KMS-11 (cell line): Measurements from ENCODE around the gene CASK.

Source experiments
- H2AFZ ChIP-seq: fragments of 200-600 bp; sonication (generic); 2 replicates; pipeline ENCODE4 v1.6.1; 2016; ENCODE audit warnings: antibody characterized with exemption, mixed run types, low read depth
- H3K27ac ChIP-seq: fragments of 200-600 bp; sonication (generic); 2 replicates; pipeline ENCODE4 v1.6.1; 2016; ENCODE audit warnings: mild to moderate bottlenecking, mixed run types
- H3K27me3 ChIP-seq: fragments of 200-600 bp; sonication (generic); 2 replicates; pipeline ENCODE4 v1.6.1; 2017; ENCODE audit warnings: mild to moderate bottlenecking, low read depth, mixed run types, moderate library complexity; ENCODE audit not compliant: insufficient read depth
- H3K36me3 ChIP-seq: fragments of 200-600 bp; sonication (generic); 2 replicates; pipeline ENCODE4 v1.6.1; 2017; ENCODE audit warnings: mild to moderate bottlenecking, mixed run types; ENCODE audit not compliant: insufficient read depth
- H3K4me1 ChIP-seq: fragments of 200-600 bp; sonication (generic); 2 replicates; pipeline ENCODE4 v1.6.1; 2016; ENCODE audit warnings: mild to moderate bottlenecking, low read depth, mixed run types; ENCODE audit not compliant: poor library complexity, severe bottlenecking
- H3K4me2 ChIP-seq: fragments of 200-600 bp; sonication (generic); 2 replicates; pipeline ENCODE4 v1.7.0; 2016; ENCODE audit warnings: mild to moderate bottlenecking, mixed run types
- H3K4me3 ChIP-seq: fragments of 200-600 bp; sonication (generic); IDR thresholded peaks from 2 replicates; pipeline ENCODE4 v1.6.1; 2017; ENCODE audit warnings: low read depth, low read length, mixed read lengths; ENCODE audit not compliant: insufficient read depth
- H3K79me2 ChIP-seq: fragments of 200-600 bp; sonication (generic); 2 replicates; pipeline ENCODE4 v1.6.1; 2016; ENCODE audit warnings: low read depth, mixed run types; ENCODE audit not compliant: insufficient read depth
- H3K9ac ChIP-seq: fragments of 200-600 bp; sonication (generic); 2 replicates; pipeline ENCODE4 v1.6.1; 2016; ENCODE audit warnings: mild to moderate bottlenecking, mixed run types
- H4K20me1 ChIP-seq: fragments of 200-600 bp; sonication (generic); 2 replicates; pipeline ENCODE4 v1.6.1; 2016; ENCODE audit warnings: mild to moderate bottlenecking, mixed run types; ENCODE audit not compliant: insufficient read depth
- CTCF ChIP-seq: fragments of 200-600 bp; sonication (generic); conservative IDR thresholded peaks from 2 replicates; pipeline ENCODE4 v1.6.1; 2017; ENCODE audit warnings: low read depth, mild to moderate bottlenecking, antibody characterized with exemption, low read length, moderate library complexity, mixed read lengths

The CASK gene

GRCh38 chrX:41667631-41668030 is 255.7 kb downstream of the CASK start:
- Histone ChIP-seq H4K20me1 (no peaks in the 10 kb centered on the region), H3K27me3 (no peaks in the 10 kb centered on the region), H3K4me3 (no peak overlapping the region), H3K79me2 (no peaks in the 10 kb centered on the region), H2AFZ (no peak overlapping the region), H3K4me2 (no peak overlapping the region), H3K4me1 (peaks cover 48% of the 10 kb centered on the region), H3K27ac (no peak overlapping the region), H3K9ac (no peak overlapping the region), H3K36me3 (no peaks in the 10 kb centered on the region)
- TF ChIP-seq CTCF = no peak

- Histone ChIP-seq H3K4me2 (peak overlapping the region; percentile 29), H4K20me1 (no peaks in the 10 kb centered on the region)
Observed at GRCh38 chrX:41666251-41666650, 257.1 kb downstream of the CASK start.

GRCh38 chrX:41665686-41666085 is 257.7 kb downstream of the CASK start:
- no peak overlapping the region for H3K9ac ChIP-seq
- H4K20me1 ChIP-seq = no peaks in the 10 kb centered on the region
- H2AFZ ChIP-seq = no peak overlapping the region
- H3K27ac ChIP-seq = no peak overlapping the region
- H3K4me2 ChIP-seq = no peak overlapping the region; the same call in 1 of the 2 replicates
- TF ChIP-seq CTCF = no peak
- H3K27me3 ChIP-seq = no peaks in the 10 kb centered on the region
- H3K79me2 ChIP-seq = no peaks in the 10 kb centered on the region
- H3K4me1 ChIP-seq = peaks cover 48% of the 10 kb centered on the region
- no peaks in the 10 kb centered on the region for H3K36me3 ChIP-seq
- H3K4me3 ChIP-seq = no peak overlapping the region

More at GRCh38 chrX:41666251-41666650, 257.1 kb downstream of the CASK start:
- H2AFZ ChIP-seq = no peak overlapping the region
- H3K4me3 ChIP-seq = no peak overlapping the region
- H3K79me2 ChIP-seq = no peaks in the 10 kb centered on the region
- H3K36me3 ChIP-seq = no peaks in the 10 kb centered on the region
- TF ChIP-seq CTCF = no peak
- H3K27me3 ChIP-seq = no peaks in the 10 kb centered on the region
- H3K27ac ChIP-seq = no peak overlapping the region
- H3K9ac ChIP-seq = no peak overlapping the region
- peaks cover 48% of the 10 kb centered on the region for H3K4me1 ChIP-seq

GRCh38 chrX:41664908-41665307 is 258.4 kb downstream of the CASK start:
- H3K4me2 ChIP-seq = peak overlapping the region; percentile 55
- peaks cover 48% of the 10 kb centered on the region for H3K4me1 ChIP-seq
- no peaks in the 10 kb centered on the region for H3K36me3 ChIP-seq
- no peak overlapping the region for H3K4me3 ChIP-seq
- TF ChIP-seq CTCF = no peak
- H2AFZ ChIP-seq = no peak overlapping the region
- H3K27ac ChIP-seq = no peak overlapping the region
- H4K20me1 ChIP-seq = no peaks in the 10 kb centered on the region
- H3K79me2 ChIP-seq = no peaks in the 10 kb centered on the region
- H3K9ac ChIP-seq = no peak overlapping the region
- H3K27me3 ChIP-seq = no peaks in the 10 kb centered on the region
